Measurements from ENCODE around the gene FBXO40. TPM values are rescaled to one million over a fixed set of nuclear protein-coding genes. Genes with fewer than 3 reads are reported as not detected.

The FBXO40 gene
- total and polyA plus RNA-seq, 9 of the 15 experiments (the other 6 are each of a cell fraction or from before 2014, with no cell fraction given) = 0.01 to 0.05 (median 0.04) TPM; not detected in 3

DNA sequence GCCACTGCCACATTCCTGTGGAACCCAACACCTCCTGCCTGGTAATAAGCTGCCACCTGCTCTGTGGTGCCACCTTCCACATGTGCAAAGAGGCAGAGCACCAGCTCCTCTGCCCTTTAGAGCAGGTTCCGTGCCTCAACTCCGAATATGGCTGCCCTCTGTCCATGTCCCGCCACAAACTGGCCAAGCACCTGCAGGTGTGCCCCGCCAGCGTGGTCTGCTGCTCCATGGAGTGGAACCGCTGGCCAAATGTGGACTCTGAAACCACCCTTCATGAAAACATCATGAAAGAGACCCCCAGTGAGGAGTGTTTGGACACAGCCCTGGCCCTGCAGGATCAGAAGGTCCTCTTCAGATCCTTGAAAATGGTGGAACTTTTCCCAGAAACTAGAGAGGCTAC is 28.3 kb downstream of the FBXO40 start:
- intact Hi-C loops (cut with micrococcal nuclease) (no loop called here), in situ Hi-C loops (cut with MboI) (no loop called here)
- H4K20me1 ChIP-seq (replicated peaks; ENCODE audit: control insufficient read depth, insufficient read depth, low read length) = no peaks in the 10 kb centered on the region
- H3K9me3 ChIP-seq (replicated peaks; ENCODE audit: control insufficient read depth, insufficient read depth, low read depth, low read length) = no peaks in the 10 kb centered on the region
- H3K4me1 ChIP-seq (replicated peaks in 1 of 2; ENCODE audit: control insufficient read depth in 2 of 2, insufficient read depth in 2 of 2, low read length in 2 of 2) = no peaks in the 10 kb centered on the region; a peak in 1 of 5 replicates
- peak overlapping the region; percentile 25; the same call in 1 of the 2 replicates for H3K4me2 ChIP-seq (ENCODE audit: insufficient read depth, low read length)
- H3K9ac ChIP-seq (ENCODE audit: insufficient read depth in 1 of 2, low read depth in 2 of 2, low read length in 2 of 2) = no peak overlapping the region
- POLR2A ChIA-PET = interaction anchor here (0.6 to 1.2 kb wide), 2 partner anchors 25 to 57 kb away, joined by 3 read pairs; no protein-coding TSS in a partner anchor
- H3K4me3 ChIP-seq = no peak overlapping the region
- H3K79me2 ChIP-seq (ENCODE audit: control insufficient read depth, insufficient read depth, low read length) = no peaks in the 10 kb centered on the region
- no peak for TF ChIP-seq FOXM1 (IDR thresholded peaks at IDR 0.05; ENCODE audit: low read depth)
- no peak for TF ChIP-seq FOXM1 (CRISPR knock-in tag; IDR thresholded peaks at IDR 0.05; ENCODE audit: low read depth)
- TF ChIP-seq, protein P1, sequence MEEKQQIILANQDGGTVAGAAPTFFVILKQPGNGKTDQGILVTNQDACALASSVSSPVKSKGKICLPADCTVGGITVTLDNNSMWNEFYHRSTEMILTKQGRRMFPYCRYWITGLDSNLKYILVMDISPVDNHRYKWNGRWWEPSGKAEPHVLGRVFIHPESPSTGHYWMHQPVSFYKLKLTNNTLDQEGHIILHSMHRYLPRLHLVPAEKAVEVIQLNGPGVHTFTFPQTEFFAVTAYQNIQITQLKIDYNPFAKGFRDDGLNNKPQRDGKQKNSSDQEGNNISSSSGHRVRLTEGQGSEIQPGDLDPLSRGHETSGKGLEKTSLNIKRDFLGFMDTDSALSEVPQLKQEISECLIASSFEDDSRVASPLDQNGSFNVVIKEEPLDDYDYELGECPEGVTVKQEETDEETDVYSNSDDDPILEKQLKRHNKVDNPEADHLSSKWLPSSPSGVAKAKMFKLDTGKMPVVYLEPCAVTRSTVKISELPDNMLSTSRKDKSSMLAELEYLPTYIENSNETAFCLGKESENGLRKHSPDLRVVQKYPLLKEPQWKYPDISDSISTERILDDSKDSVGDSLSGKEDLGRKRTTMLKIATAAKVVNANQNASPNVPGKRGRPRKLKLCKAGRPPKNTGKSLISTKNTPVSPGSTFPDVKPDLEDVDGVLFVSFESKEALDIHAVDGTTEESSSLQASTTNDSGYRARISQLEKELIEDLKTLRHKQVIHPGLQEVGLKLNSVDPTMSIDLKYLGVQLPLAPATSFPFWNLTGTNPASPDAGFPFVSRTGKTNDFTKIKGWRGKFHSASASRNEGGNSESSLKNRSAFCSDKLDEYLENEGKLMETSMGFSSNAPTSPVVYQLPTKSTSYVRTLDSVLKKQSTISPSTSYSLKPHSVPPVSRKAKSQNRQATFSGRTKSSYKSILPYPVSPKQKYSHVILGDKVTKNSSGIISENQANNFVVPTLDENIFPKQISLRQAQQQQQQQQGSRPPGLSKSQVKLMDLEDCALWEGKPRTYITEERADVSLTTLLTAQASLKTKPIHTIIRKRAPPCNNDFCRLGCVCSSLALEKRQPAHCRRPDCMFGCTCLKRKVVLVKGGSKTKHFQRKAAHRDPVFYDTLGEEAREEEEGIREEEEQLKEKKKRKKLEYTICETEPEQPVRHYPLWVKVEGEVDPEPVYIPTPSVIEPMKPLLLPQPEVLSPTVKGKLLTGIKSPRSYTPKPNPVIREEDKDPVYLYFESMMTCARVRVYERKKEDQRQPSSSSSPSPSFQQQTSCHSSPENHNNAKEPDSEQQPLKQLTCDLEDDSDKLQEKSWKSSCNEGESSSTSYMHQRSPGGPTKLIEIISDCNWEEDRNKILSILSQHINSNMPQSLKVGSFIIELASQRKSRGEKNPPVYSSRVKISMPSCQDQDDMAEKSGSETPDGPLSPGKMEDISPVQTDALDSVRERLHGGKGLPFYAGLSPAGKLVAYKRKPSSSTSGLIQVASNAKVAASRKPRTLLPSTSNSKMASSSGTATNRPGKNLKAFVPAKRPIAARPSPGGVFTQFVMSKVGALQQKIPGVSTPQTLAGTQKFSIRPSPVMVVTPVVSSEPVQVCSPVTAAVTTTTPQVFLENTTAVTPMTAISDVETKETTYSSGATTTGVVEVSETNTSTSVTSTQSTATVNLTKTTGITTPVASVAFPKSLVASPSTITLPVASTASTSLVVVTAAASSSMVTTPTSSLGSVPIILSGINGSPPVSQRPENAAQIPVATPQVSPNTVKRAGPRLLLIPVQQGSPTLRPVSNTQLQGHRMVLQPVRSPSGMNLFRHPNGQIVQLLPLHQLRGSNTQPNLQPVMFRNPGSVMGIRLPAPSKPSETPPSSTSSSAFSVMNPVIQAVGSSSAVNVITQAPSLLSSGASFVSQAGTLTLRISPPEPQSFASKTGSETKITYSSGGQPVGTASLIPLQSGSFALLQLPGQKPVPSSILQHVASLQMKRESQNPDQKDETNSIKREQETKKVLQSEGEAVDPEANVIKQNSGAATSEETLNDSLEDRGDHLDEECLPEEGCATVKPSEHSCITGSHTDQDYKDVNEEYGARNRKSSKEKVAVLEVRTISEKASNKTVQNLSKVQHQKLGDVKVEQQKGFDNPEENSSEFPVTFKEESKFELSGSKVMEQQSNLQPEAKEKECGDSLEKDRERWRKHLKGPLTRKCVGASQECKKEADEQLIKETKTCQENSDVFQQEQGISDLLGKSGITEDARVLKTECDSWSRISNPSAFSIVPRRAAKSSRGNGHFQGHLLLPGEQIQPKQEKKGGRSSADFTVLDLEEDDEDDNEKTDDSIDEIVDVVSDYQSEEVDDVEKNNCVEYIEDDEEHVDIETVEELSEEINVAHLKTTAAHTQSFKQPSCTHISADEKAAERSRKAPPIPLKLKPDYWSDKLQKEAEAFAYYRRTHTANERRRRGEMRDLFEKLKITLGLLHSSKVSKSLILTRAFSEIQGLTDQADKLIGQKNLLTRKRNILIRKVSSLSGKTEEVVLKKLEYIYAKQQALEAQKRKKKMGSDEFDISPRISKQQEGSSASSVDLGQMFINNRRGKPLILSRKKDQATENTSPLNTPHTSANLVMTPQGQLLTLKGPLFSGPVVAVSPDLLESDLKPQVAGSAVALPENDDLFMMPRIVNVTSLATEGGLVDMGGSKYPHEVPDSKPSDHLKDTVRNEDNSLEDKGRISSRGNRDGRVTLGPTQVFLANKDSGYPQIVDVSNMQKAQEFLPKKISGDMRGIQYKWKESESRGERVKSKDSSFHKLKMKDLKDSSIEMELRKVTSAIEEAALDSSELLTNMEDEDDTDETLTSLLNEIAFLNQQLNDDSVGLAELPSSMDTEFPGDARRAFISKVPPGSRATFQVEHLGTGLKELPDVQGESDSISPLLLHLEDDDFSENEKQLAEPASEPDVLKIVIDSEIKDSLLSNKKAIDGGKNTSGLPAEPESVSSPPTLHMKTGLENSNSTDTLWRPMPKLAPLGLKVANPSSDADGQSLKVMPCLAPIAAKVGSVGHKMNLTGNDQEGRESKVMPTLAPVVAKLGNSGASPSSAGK (IDR thresholded peaks at IDR 0.05) = peak; percentile 45
- TF ChIP-seq, protein P2, sequence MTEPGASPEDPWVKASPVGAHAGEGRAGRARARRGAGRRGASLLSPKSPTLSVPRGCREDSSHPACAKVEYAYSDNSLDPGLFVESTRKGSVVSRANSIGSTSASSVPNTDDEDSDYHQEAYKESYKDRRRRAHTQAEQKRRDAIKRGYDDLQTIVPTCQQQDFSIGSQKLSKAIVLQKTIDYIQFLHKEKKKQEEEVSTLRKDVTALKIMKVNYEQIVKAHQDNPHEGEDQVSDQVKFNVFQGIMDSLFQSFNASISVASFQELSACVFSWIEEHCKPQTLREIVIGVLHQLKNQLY (CRISPR knock-in tag; conservative IDR thresholded peaks at IDR 0.05) = no peak
- no peak for TF ChIP-seq CHD4 (IDR thresholded peaks at IDR 0.05; ENCODE audit: insufficient read depth, insufficient replicate concordance, low read depth, low read length, poor library complexity, severe bottlenecking)
- no peak for TF ChIP-seq TRIM24 (IDR thresholded peaks at IDR 0.05)
- TF ChIP-seq JUND (IDR thresholded peaks at IDR 0.05; ENCODE audit: borderline replicate concordance, low read depth, low read length) = no peak
- no peak for TF ChIP-seq JUND (tag; IDR thresholded peaks at IDR 0.05; ENCODE audit: borderline replicate concordance, low read depth, low read length)
- H3K9me1 ChIP-seq (ENCODE audit: control insufficient read depth, insufficient read depth, low read length) = no peaks in the 10 kb centered on the region
- 6% methylated on average over 4 of the region's 6 CpGs for WGBS (ENCODE audit: insufficient coverage, low coverage, missing lambda C conversion rate)
- FAIRE-seq = no peak
- no peaks in the 10 kb centered on the region for H3K36me3 ChIP-seq (ENCODE audit: control insufficient read depth, insufficient read depth, low read length)
- H3K27me3 ChIP-seq (ENCODE audit: control insufficient read depth in 2 of 2, insufficient read depth in 2 of 2, low read length in 2 of 2) = peaks cover 11 to 26% of the 10 kb centered on the region in 2 experiments
- ATAC-seq = no peak
- H2AFZ ChIP-seq (ENCODE audit: low read depth, low read length) = peak overlapping the region; percentile 24; the same call in 1 of the 2 replicates
- no TSS peak for BruUV-seq (replicated peaks)
- CTCF ChIA-PET (ENCODE audit: low intra/inter-chr PET ratio) = no interaction called here
- no peak for DNase-seq (ENCODE audit: extremely low read depth in 1 of 4, low spot score in 3 of 4)
- no peak overlapping the region for H3K27ac ChIP-seq (ENCODE audit: extremely low read depth, low read depth, low read length)
